ENCODE results near the gene EPG5. TPM values are rescaled to one million over a fixed set of nuclear protein-coding genes. Genes with fewer than 3 reads are reported as not detected.
A peak's percentile ranks its signal among the peaks of the same experiment; 100 is the strongest.

Gene EPG5
- polyA plus RNA-seq, 1 of the 3 experiments (the other 2 are of a cell fraction): 13.6 TPM

GRCh38 chr18:45802814-45803492, 164.2 kb downstream of the EPG5 start:
- Histone ChIP-seq H3K9me3 (peaks cover 16% of the 10 kb centered on the region; the same call in 1 of the 2 replicates), H3F3A (replicated peaks; ENCODE audit: insufficient read depth) (peaks cover 32% of the 10 kb centered on the region), H2AFZ (ENCODE audit: low read depth) (peak overlapping the region; percentile 80), H3K79me2 (ENCODE audit: insufficient read depth) (no peaks in the 10 kb centered on the region), H3K4me2 (peak overlapping the region; percentile 48), H3K36me3 (replicated peaks in 1 of 2; ENCODE audit: control insufficient read depth in 1 of 2, insufficient read depth in 2 of 2, low read length in 1 of 2) (peaks cover 0 to 17% of the 10 kb centered on the region in 2 experiments), H3K4me3 (ENCODE audit: low read depth in 2 of 2, low read length in 1 of 2) (0 out of 4 replicates have a peak overlapping the region, but pooled peaks of 1 of the 2 experiments have one; percentile 24), H3K9ac (peak overlapping the region; percentile 65), H4K20me1 (ENCODE audit: insufficient read depth) (no peaks in the 10 kb centered on the region), H3K9me2 (no peaks in the 10 kb centered on the region), H3K27ac (ENCODE audit: low read depth in 2 of 2, low read length in 1 of 2) (peak overlapping the region in 1 of 2 experiments; percentile 100; a peak in 2 of 4 replicates), H3K4me1 (ENCODE audit: control insufficient read depth in 1 of 2, insufficient read depth in 2 of 2, low read depth in 1 of 2, low read length in 1 of 2) (peaks cover 0 to 26% of the 10 kb centered on the region in 2 experiments; a peak in 2 of 4 replicates), H3K27me3 (ENCODE audit: insufficient read depth) (no peaks in the 10 kb centered on the region)
- 0% methylated on average over 2 of the region's 2 CpGs for WGBS (ENCODE audit: low lambda C conversion rate)
- CTCF ChIA-PET: no interaction called here
- POLR2A ChIA-PET: no interaction called here
- no peak for DNase-seq
- TF ChIP-seq RAD21 (IDR thresholded peaks at IDR 0.05; ENCODE audit: low read length): no peak
- peak; percentile 68 for TF ChIP-seq RXRA (IDR thresholded peaks at IDR 0.05; ENCODE audit: borderline replicate concordance, low read depth)
- no peak for TF ChIP-seq EZH2phosphoT487 (IDR thresholded peaks at IDR 0.05; ENCODE audit: borderline replicate concordance, low read depth)
- TF ChIP-seq FOXJ3 (CRISPR knock-in tag; IDR thresholded peaks at IDR 0.05): no peak
- TF ChIP-seq, protein P1, sequence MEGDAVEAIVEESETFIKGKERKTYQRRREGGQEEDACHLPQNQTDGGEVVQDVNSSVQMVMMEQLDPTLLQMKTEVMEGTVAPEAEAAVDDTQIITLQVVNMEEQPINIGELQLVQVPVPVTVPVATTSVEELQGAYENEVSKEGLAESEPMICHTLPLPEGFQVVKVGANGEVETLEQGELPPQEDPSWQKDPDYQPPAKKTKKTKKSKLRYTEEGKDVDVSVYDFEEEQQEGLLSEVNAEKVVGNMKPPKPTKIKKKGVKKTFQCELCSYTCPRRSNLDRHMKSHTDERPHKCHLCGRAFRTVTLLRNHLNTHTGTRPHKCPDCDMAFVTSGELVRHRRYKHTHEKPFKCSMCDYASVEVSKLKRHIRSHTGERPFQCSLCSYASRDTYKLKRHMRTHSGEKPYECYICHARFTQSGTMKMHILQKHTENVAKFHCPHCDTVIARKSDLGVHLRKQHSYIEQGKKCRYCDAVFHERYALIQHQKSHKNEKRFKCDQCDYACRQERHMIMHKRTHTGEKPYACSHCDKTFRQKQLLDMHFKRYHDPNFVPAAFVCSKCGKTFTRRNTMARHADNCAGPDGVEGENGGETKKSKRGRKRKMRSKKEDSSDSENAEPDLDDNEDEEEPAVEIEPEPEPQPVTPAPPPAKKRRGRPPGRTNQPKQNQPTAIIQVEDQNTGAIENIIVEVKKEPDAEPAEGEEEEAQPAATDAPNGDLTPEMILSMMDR (IDR thresholded peaks at IDR 0.05): no peak
- peak in 1 of 2 experiments; percentile 92; a peak in 2 of 4 replicates for TF ChIP-seq EP300 (IDR thresholded peaks at IDR 0.05; ENCODE audit: borderline replicate concordance in 1 of 2, low read depth in 1 of 2, low read length in 1 of 2)
- TF ChIP-seq REST (IDR thresholded peaks at IDR 0.05; ENCODE audit: low read depth, low read length): 0 out of 2 replicates have a peak, but pooled peaks have one; percentile 35
- TF ChIP-seq GATA2 (CRISPR knock-in tag; IDR thresholded peaks at IDR 0.05): no peak
- no peak for TF ChIP-seq RCOR1 (IDR thresholded peaks at IDR 0.05; ENCODE audit: low read length)
- no peak for TF ChIP-seq NRF1 (IDR thresholded peaks at IDR 0.05; ENCODE audit: low read depth, low read length)
- TF ChIP-seq, protein P2, sequence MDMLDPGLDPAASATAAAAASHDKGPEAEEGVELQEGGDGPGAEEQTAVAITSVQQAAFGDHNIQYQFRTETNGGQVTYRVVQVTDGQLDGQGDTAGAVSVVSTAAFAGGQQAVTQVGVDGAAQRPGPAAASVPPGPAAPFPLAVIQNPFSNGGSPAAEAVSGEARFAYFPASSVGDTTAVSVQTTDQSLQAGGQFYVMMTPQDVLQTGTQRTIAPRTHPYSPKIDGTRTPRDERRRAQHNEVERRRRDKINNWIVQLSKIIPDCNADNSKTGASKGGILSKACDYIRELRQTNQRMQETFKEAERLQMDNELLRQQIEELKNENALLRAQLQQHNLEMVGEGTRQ (IDR thresholded peaks at IDR 0.05; ENCODE audit: borderline replicate concordance, low read depth, low read length): no peak
- TF ChIP-seq, protein P3, sequence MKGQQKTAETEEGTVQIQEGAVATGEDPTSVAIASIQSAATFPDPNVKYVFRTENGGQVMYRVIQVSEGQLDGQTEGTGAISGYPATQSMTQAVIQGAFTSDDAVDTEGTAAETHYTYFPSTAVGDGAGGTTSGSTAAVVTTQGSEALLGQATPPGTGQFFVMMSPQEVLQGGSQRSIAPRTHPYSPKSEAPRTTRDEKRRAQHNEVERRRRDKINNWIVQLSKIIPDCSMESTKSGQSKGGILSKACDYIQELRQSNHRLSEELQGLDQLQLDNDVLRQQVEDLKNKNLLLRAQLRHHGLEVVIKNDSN (IDR thresholded peaks at IDR 0.05; ENCODE audit: borderline replicate concordance, low read depth): peak; percentile 15; the same call in 1 of the 2 replicates
- TF ChIP-seq, protein P4, sequence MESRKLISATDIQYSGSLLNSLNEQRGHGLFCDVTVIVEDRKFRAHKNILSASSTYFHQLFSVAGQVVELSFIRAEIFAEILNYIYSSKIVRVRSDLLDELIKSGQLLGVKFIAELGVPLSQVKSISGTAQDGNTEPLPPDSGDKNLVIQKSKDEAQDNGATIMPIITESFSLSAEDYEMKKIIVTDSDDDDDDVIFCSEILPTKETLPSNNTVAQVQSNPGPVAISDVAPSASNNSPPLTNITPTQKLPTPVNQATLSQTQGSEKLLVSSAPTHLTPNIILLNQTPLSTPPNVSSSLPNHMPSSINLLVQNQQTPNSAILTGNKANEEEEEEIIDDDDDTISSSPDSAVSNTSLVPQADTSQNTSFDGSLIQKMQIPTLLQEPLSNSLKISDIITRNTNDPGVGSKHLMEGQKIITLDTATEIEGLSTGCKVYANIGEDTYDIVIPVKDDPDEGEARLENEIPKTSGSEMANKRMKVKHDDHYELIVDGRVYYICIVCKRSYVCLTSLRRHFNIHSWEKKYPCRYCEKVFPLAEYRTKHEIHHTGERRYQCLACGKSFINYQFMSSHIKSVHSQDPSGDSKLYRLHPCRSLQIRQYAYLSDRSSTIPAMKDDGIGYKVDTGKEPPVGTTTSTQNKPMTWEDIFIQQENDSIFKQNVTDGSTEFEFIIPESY (IDR thresholded peaks at IDR 0.05; ENCODE audit: borderline replicate concordance, low read depth): 0 out of 2 replicates have a peak, but pooled peaks have one; percentile 59
- TF ChIP-seq POLR2AphosphoS5 (IDR thresholded peaks at IDR 0.05; ENCODE audit: low read depth, low read length): no peak; the same call in 1 of the 2 replicates
- no peak for TF ChIP-seq TAF1 (IDR thresholded peaks at IDR 0.05; ENCODE audit: borderline replicate concordance, low read depth, low read length)
- TF ChIP-seq TCF12 (IDR thresholded peaks at IDR 0.05): peak; percentile 81
- TF ChIP-seq, protein P5, sequence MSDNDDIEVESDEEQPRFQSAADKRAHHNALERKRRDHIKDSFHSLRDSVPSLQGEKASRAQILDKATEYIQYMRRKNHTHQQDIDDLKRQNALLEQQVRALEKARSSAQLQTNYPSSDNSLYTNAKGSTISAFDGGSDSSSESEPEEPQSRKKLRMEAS (IDR thresholded peaks at IDR 0.05; ENCODE audit: low read depth): peak; percentile 88
- TF ChIP-seq YY1 (IDR thresholded peaks at IDR 0.05; ENCODE audit: low read depth): peak; percentile 60; the same call in 1 of the 2 replicates
- peak; percentile 98 for TF ChIP-seq FOSL2 (IDR thresholded peaks at IDR 0.05; ENCODE audit: borderline replicate concordance, low read depth)
- TF ChIP-seq ELF1 (IDR thresholded peaks at IDR 0.05): peak; percentile 9; the same call in 1 of the 2 replicates
- no peak for TF ChIP-seq SIN3A (IDR thresholded peaks at IDR 0.05; ENCODE audit: borderline replicate concordance, low read depth, low read length)
- TF ChIP-seq CHD2 (IDR thresholded peaks at IDR 0.05; ENCODE audit: low read length, partially characterized antibody): no peak
- TF ChIP-seq RFX5 (IDR thresholded peaks at IDR 0.05; ENCODE audit: low read length): no peak

Measured in SK-N-SH (cell line).